Sigmoid colon (tissue), 7 donors: ENCODE measurements around the gene ESYT2. TPM values are rescaled to one million over a fixed set of nuclear protein-coding genes. Genes with fewer than 3 reads are reported as not detected.

Source experiments
- DNase-seq: peaks from one replicate; pipeline ENCODE4 v3.0.0-alpha.2; 2019
- H3K27ac ChIP-seq, 4 donors: fragments of 200-600 bp; sonication (generic); one replicate each; pipeline ENCODE4 v1.5.1; 2016 to 2019; ENCODE audit warnings: mild to moderate bottlenecking in 1 of 4
- H3K27me3 ChIP-seq, 3 donors: fragments of 200-600 bp; sonication (generic); one replicate each; pipeline ENCODE4 v1.5.1; 2019; ENCODE audit warnings: mild to moderate bottlenecking in 1 of 3
- H3K36me3 ChIP-seq, 4 donors: fragments of 200-600 bp; sonication (generic); one replicate each; pipeline ENCODE4 v1.5.1; 2016 to 2019
- H3K4me1 ChIP-seq, 4 donors: fragments of 200-600 bp; sonication (generic); one replicate each; pipeline ENCODE4 v1.5.1; 2017 to 2019
- H3K4me3 ChIP-seq, 4 donors: fragments of 200-600 bp; sonication (generic); one replicate each; pipeline ENCODE4 v1.5.1; 2017 to 2019; ENCODE audit warnings: mild to moderate bottlenecking in 2 of 4, moderate library complexity in 1 of 4
- H3K9me3 ChIP-seq, 4 donors: fragments of 200-600 bp in 3 of 4; sonication (generic) in 3 of 4; one replicate each; pipeline versions ENCODE4 v1.5.1 to v1.6.1; 2013 to 2019
- CTCF ChIP-seq, 4 experiments: fragments of 450-650 bp in 3 of 4; fragments of 200-600 bp in 1 of 4; IDR thresholded peaks; one replicate each; pipeline ENCODE4 v1.5.1; 2016 to 2019; ENCODE audit warnings: antibody characterized with exemption in 4 of 4, mild to moderate bottlenecking in 3 of 4, moderate library complexity in 2 of 4
- EP300 ChIP-seq, 4 donors: sonication (generic); formaldehyde crosslinking; IDR thresholded peaks; one replicate each; pipeline ENCODE4 v1.6.1; 2017; ENCODE audit warnings: antibody characterized with exemption in 4 of 4
- POLR2A ChIP-seq, 2 donors: fragments of 450-650 bp; IDR thresholded peaks; one replicate each; pipeline ENCODE4 v1.6.1; 2016; ENCODE audit warnings: antibody characterized with exemption in 2 of 2, mild to moderate bottlenecking in 2 of 2, moderate library complexity in 2 of 2
- POLR2AphosphoS5 ChIP-seq, 4 donors: sonication (generic); formaldehyde crosslinking; IDR thresholded peaks; one replicate each; pipeline ENCODE4 v1.6.1; 2017; ENCODE audit warnings: antibody characterized with exemption in 4 of 4
- WGBS, 2 donors: extraction: QIAGEN DNeasy Blood & Tissue Kit; methylation state at CpG; one replicate each; pipeline ENCODE4 v1.1.7; 2013; 5-methylcytosine and 5-hydroxymethylcytosine counted together
- intact Hi-C: fragments of 100-400 bp; cut with DNase I; formaldehyde crosslinking; loops from one replicate; pipeline ENCODE4 v1.15.1; 2023
- polyA plus RNA-seq, 3 donors: library from polyadenylated mRNA; stranded (reverse); fragments of 200-250 nt; gene quantifications; one replicate each; pipeline ENCODE4 v1.2.3, GENCODE V29; 2013
- total RNA-seq, 4 donors: library from RNA; depleted of rRNA; stranded (reverse); fragments of >200 nt; gene quantifications; one replicate each; pipeline ENCODE4 v1.1.0, GENCODE V29; 2016
- donor health status: healthy with polysubstance abuse.
- donor health status: Bipolar disorder and iron deficiency.
- donor health status: healthy.

ESYT2 gene
- total and polyA plus RNA-seq, 7 donors = 6.9 to 127 (median 105) TPM

DNA sequence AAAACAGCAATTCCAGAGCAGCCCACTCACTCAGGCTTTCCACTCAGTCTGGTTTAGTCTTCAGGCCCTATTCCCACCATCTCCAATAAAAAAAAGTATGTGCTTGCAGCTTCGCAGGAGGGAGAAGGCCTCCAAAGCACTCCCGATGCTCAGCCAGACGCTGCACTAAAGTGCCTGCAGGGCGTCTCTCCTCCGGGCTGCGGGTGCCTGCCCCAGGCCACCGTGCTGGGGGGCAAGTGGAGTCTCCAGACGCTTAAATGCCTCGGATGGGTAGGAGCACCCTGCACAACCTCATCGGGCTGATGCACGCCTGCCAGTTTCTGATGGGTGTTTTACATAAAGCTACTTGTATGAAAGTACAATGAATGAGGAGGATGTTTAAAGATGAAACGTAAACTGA is 93.4 kb downstream of the ESYT2 start:
- WGBS, 2 donors = 89 to 93% methylated on average over 12 of the region's 12 CpGs

GRCh38 chr7:158734861-158735260 is 94.4 kb downstream of the ESYT2 start:
- intact Hi-C loops = no loop called here
- no peak overlapping the region for H3K4me3 ChIP-seq
- H3K9me3 ChIP-seq = no peaks in the 10 kb centered on the region
- TF ChIP-seq POLR2AphosphoS5 (IDR thresholded peaks at IDR 0.05) (no peak), POLR2A (IDR thresholded peaks at IDR 0.05) (no peak), CTCF (IDR thresholded peaks at IDR 0.05) (no peak), EP300 (IDR thresholded peaks at IDR 0.05) (no peak)
- WGBS, 2 donors = 95 to 97% methylated on average over 6 of the region's 6 CpGs
- no peak for DNase-seq
- peaks cover 27 to 94% (median 35%) of the 10 kb centered on the region in 4 donors for H3K36me3 ChIP-seq
- peaks cover 0 to 6% (median 5%) of the 10 kb centered on the region in 4 donors for H3K4me1 ChIP-seq
- H3K27me3 ChIP-seq = no peaks in the 10 kb centered on the region
- peak overlapping the region in 1 of 4 donors; percentile 69 for H3K27ac ChIP-seq

More for the DNA sequence above, 93.4 kb downstream of the ESYT2 start:
- peak overlapping the region in 3 of 4 donors; percentile 18 to 69 (median 27) for H3K27ac ChIP-seq
- H3K27me3 ChIP-seq = no peaks in the 10 kb centered on the region
- no peak for TF ChIP-seq CTCF (IDR thresholded peaks at IDR 0.05)
- TF ChIP-seq POLR2A (IDR thresholded peaks at IDR 0.05) = no peak
- no peak for TF ChIP-seq EP300 (IDR thresholded peaks at IDR 0.05)
- TF ChIP-seq POLR2AphosphoS5 (IDR thresholded peaks at IDR 0.05) = no peak
- H3K4me3 ChIP-seq = no peak overlapping the region
- peaks cover 27 to 84% (median 41%) of the 10 kb centered on the region in 4 donors for H3K36me3 ChIP-seq
- intact Hi-C loops = no loop called here
- H3K9me3 ChIP-seq = no peaks in the 10 kb centered on the region
- H3K4me1 ChIP-seq = peaks cover 0 to 17% (median 14%) of the 10 kb centered on the region in 4 donors
- no peak for DNase-seq

- no peak for DNase-seq
- H3K9me3 ChIP-seq = no peaks in the 10 kb centered on the region
- H3K27ac ChIP-seq = peak overlapping the region in 2 of 4 donors; percentile 25 to 69
- H3K4me1 ChIP-seq = no peaks in the 10 kb centered on the region
- intact Hi-C loops = no loop called here
- no peak overlapping the region for H3K4me3 ChIP-seq
- TF ChIP-seq POLR2A (IDR thresholded peaks at IDR 0.05) (no peak), CTCF (IDR thresholded peaks at IDR 0.05) (no peak), POLR2AphosphoS5 (IDR thresholded peaks at IDR 0.05) (no peak), EP300 (IDR thresholded peaks at IDR 0.05) (no peak)
- 93 to 95% methylated on average over 19 of the region's 19 CpGs for WGBS, 2 donors
- H3K27me3 ChIP-seq = no peaks in the 10 kb centered on the region
- peaks cover 27 to 94% (median 34%) of the 10 kb centered on the region in 4 donors for H3K36me3 ChIP-seq
Measured at GRCh38 chr7:158733775-158734494, 95.4 kb downstream of the ESYT2 start.

- H3K27ac ChIP-seq = peak overlapping the region; percentile 40 to 69 (median 46)
- no peak for DNase-seq
- H3K4me1 ChIP-seq = no peaks in the 10 kb centered on the region
- TF ChIP-seq POLR2AphosphoS5 (IDR thresholded peaks at IDR 0.05) = peak in 2 of 4 donors; percentile 32 to 47
- no peak for TF ChIP-seq POLR2A (IDR thresholded peaks at IDR 0.05)
- TF ChIP-seq EP300 (IDR thresholded peaks at IDR 0.05) = peak in 2 of 4 donors; percentile 57 to 83
- TF ChIP-seq CTCF (IDR thresholded peaks at IDR 0.05) = no peak
- no peak overlapping the region for H3K4me3 ChIP-seq
- no peaks in the 10 kb centered on the region for H3K9me3 ChIP-seq
- peaks cover 21 to 87% (median 28%) of the 10 kb centered on the region in 4 donors for H3K36me3 ChIP-seq
- H3K27me3 ChIP-seq = no peaks in the 10 kb centered on the region
- intact Hi-C loops = no loop called here
- 44 to 67% methylated on average over 1 of the region's 1 CpG for WGBS, 2 donors
Measured at GRCh38 chr7:158733220-158733519, 96.1 kb downstream of the ESYT2 start.
